ENCODE measurements around the gene ETNPPL.

Gene ETNPPL

DNA sequence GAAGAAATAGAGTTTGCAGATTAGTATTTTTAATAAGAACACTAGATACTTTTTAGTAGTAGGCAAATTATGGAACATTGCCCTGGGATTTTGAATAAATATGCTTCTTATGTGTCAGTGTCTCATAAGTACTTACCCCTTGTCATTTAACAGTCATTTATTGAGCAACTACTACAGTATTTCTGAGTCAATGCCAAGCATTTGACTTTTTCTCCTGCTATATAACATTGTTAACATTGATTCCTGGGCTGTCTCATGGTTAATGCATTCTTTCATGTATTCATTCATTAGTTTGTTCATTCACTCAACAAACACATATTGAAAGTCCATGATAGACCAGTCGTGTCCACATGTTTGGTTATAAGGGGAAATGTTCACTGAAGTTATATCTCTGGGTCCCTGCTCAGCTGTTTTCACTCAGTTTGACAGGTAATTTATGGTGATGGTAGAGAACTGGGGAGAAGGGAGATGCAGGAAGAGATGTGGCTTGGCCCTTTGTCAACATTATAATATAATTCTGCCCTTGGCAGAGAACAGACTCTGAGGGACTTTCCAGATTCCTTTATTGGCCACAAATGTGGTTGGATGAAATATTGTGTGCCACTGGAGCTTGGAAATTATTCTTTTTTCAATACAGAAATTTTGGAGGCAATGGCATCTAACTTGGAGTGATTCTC is 62.6 kb downstream of the ETNPPL start:
- no peak for DNase-seq

GRCh38 chr4:108696160-108696559 is 66.7 kb downstream of the ETNPPL start:
- no peak for DNase-seq

GRCh38 chr4:108695062-108695461 is 67.8 kb downstream of the ETNPPL start:
- DNase-seq, result no peak

DNA sequence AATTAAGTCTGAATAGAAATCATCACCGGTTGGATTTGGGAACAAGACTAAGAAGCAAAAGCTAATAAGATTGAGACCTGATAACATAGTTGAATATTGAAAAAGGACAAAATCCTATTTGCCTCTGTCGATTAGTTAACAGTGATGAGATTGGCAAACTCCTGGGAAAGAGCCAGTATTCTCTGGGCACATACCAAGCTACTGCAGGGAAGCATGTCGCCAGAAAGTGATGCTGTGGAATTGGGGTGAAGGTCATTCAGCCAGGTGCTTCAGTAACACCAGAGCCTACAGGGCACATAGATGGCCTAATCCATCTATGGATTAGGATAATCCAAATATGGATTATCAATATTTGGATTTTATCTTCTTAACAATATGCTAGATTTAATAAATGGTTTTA is 68.4 kb downstream of the ETNPPL start:
- no peak for DNase-seq

DNA sequence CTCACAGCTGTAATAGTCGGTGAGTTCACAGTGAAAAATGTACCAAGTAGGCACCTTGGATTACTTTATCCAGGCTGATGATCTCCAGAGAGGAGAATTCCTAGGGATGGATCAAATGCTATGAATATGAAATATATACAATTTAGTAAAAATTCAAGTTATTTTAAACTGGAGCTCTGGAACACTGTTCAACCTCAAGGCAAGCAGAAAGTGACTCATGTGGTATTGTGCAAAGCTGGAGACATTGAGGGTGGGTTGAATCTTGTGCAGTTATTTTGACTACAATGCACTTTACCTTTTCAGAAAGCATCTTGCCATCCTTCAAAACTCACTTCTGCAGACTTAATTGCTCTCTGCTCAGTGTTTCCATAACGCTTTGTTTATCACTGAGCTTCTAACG is 69.0 kb downstream of the ETNPPL start:
- DNase-seq, result no peak

DNA sequence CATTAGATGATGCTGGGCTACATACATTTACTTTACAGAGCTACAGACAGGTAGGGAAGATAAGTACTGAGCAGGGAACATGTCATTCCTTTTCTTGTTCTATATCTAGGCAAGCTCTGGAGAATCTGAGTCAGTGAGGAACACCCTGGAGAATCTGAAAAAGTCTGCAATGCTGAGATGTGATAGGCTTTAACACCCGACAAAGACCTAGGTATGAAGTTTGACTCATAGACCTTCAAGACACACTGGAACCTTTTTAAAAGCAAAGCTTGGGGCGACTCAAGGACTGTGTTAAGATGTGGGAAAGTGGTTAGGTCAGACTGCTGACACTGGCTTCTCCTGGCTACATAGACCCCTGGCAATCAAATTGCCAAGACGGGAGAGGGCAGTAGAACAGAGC is 69.6 kb downstream of the ETNPPL start:
- DNase-seq, result no peak

All from amygdala (tissue), 56 donors.